ENCODE results near the gene ISOC2. TPM values are rescaled to one million over a fixed set of nuclear protein-coding genes. Genes with fewer than 3 reads are reported as not detected.
A peak's percentile ranks its signal among the peaks of the same experiment; 100 is the strongest.
"Not testable (repeated sequence)": the region's sequence is repeated elsewhere in the genome, so short reads cannot be mapped to it uniquely, and the experiment has no call there.

Gene ISOC2
- total RNA-seq, 1 donor from 2014 or later = 96.7 TPM

GRCh38 chr19:55451163-55451964, 10.1 kb downstream of the ISOC2 start:
- peak overlapping the region; percentile 9 to 16 for H3K4me3 ChIP-seq
- DNase-seq (ENCODE audit: low spot score in 2 of 2) = no peak

DNA sequence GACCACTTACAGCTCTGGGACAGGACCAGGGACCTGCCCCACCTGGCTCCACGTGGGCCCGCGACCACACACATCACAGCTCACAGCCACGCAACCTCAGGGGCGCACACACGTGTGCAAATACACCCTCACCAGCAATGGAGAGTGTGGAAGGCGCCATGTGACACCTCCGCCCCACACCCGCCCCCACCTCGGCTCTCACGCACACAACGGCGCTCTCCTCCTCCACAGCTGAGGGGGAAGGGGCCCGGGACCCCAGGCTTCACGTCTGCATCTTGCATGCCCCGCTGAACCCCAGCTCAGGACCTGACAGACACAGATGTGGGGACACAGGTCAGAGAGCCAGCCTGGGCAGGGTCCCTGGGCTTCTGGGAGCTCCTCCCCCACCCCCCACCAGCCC, 12.0 kb downstream of the ISOC2 start:
- Histone ChIP-seq H3K27me3 (peaks cover 19% of the 10 kb centered on the region), H3K4me1 (peaks cover 0 to 11% of the 10 kb centered on the region in 2 donors), H3K9me3 (no peaks in the 10 kb centered on the region), H3K36me3 (no peaks in the 10 kb centered on the region), H3K4me3 (no peak overlapping the region), H3K27ac (no peak overlapping the region)
- intact Hi-C loops (cut with DNase I) = no loop called here
- TF ChIP-seq, protein P1, sequence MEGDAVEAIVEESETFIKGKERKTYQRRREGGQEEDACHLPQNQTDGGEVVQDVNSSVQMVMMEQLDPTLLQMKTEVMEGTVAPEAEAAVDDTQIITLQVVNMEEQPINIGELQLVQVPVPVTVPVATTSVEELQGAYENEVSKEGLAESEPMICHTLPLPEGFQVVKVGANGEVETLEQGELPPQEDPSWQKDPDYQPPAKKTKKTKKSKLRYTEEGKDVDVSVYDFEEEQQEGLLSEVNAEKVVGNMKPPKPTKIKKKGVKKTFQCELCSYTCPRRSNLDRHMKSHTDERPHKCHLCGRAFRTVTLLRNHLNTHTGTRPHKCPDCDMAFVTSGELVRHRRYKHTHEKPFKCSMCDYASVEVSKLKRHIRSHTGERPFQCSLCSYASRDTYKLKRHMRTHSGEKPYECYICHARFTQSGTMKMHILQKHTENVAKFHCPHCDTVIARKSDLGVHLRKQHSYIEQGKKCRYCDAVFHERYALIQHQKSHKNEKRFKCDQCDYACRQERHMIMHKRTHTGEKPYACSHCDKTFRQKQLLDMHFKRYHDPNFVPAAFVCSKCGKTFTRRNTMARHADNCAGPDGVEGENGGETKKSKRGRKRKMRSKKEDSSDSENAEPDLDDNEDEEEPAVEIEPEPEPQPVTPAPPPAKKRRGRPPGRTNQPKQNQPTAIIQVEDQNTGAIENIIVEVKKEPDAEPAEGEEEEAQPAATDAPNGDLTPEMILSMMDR (IDR thresholded peaks at IDR 0.05) = no peak
- DNase-seq (ENCODE audit: low spot score in 2 of 2) = no peak

More at GRCh38 chr19:55451163-55451964, 10.1 kb downstream of the ISOC2 start:
- Histone ChIP-seq H3K9me3 (no peaks in the 10 kb centered on the region), H3K36me3 (peaks cover 0 to 7% of the 10 kb centered on the region in 2 donors), H3K4me1 (peaks cover 0 to 11% of the 10 kb centered on the region in 2 donors), H3K27ac (no peak overlapping the region), H3K27me3 (peaks cover 19% of the 10 kb centered on the region)
- intact Hi-C loops (cut with DNase I) = no loop called here
- TF ChIP-seq, protein P1 (IDR thresholded peaks at IDR 0.05) = no peak

- H3K4me3 ChIP-seq; H3K9me3 ChIP-seq; intact Hi-C loops (cut with DNase I); H3K27ac ChIP-seq; H3K36me3 ChIP-seq; DNase-seq (ENCODE audit: low spot score in 2 of 2): not testable (repeated sequence)
- H3K27me3 ChIP-seq = peaks cover 18% of the 10 kb centered on the region
- peaks cover 0 to 11% of the 10 kb centered on the region in 2 donors for H3K4me1 ChIP-seq
Observed at GRCh38 chr19:55448175-55448490, 13.3 kb downstream of the ISOC2 start.

DNA sequence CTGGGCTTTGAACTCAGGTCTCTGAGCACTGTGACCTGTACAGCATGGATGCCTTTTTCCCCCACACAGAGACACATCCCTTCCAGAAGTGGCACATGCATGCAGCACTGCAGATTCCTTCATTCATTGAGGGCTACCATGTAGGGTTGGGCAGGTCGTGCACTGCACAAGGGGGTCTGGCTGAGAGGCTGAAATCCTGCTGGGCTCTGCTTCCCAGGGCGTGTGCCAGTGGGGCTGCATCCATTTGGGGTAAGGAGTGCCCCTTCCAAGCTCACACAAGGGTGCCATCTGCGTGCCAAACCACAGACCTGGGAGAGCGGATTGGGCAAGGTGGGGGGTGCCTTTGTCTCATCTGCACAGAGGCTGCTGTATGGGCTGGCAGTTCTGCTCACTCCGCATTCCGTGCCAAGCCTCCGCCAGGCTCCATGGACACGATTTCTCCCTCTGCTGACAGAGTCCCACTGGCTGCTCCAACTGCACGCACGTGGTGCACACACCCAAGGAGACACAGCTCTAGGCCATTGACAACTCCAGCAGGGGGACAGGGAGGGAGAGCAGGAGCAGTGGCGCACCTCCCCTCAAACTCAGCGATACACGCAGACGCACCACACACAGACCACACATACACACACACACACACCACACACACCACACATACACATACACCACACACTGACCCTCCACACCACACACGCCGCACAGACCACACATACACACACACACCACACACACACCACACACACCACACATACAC, 13.8 kb downstream of the ISOC2 start:
- H3K27ac ChIP-seq = no peak overlapping the region
- H3K27me3 ChIP-seq = peaks cover 13% of the 10 kb centered on the region

DNA sequence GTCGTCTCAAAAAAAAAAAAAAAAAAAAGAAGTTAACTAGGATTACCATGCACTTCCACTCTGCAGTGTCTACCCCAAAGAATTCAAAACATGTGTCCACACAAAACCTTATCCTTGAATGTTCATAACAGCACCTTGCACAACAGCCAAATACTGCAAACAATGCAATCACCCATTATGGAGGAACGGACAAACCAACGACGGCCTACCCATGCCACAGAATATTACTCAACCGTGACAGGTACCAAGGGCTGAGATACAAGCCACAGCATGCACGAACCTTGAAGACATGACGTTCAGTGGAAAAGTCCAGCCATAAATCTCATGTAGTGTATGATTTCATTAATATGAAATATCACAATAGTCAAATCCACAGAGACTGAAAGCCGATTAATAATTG, 15.4 kb downstream of the ISOC2 start:
- H3K27ac ChIP-seq = no peak overlapping the region
- DNase-seq (ENCODE audit: low spot score in 2 of 2) = no peak
- intact Hi-C loops (cut with DNase I) = no loop called here
- H3K9me3 ChIP-seq = no peaks in the 10 kb centered on the region
- TF ChIP-seq, protein P1 (IDR thresholded peaks at IDR 0.05) = no peak
- no peaks in the 10 kb centered on the region for H3K4me1 ChIP-seq
- H3K4me3 ChIP-seq = no peak overlapping the region
- H3K27me3 ChIP-seq = peaks cover 8% of the 10 kb centered on the region
- H3K36me3 ChIP-seq = no peaks in the 10 kb centered on the region

More for the DNA sequence above, 13.8 kb downstream of the ISOC2 start:
- peaks cover 0 to 11% of the 10 kb centered on the region in 2 donors for H3K4me1 ChIP-seq
- intact Hi-C loops (cut with DNase I) = no loop called here
- no peak for DNase-seq (ENCODE audit: low spot score in 2 of 2)
- H3K9me3 ChIP-seq = no peaks in the 10 kb centered on the region
- H3K4me3 ChIP-seq = no peak overlapping the region
- TF ChIP-seq, protein P1 (IDR thresholded peaks at IDR 0.05) = no peak
- no peaks in the 10 kb centered on the region for H3K36me3 ChIP-seq

- intact Hi-C loops (cut with DNase I) = no loop called here
- Histone ChIP-seq H3K27me3 (peaks cover 15% of the 10 kb centered on the region), H3K9me3 (no peaks in the 10 kb centered on the region), H3K27ac (no peak overlapping the region), H3K4me3 (no peak overlapping the region), H3K36me3 (no peaks in the 10 kb centered on the region), H3K4me1 (no peaks in the 10 kb centered on the region)
- TF ChIP-seq, protein P1 (IDR thresholded peaks at IDR 0.05) = no peak
- DNase-seq (ENCODE audit: low spot score in 2 of 2) = no peak
Observed at GRCh38 chr19:55444646-55445045, 16.8 kb downstream of the ISOC2 start.

Measured in ascending aorta (tissue), 2 donors.